BLaER1 (cell line): ENCODE measurements around the gene CMPK2.

Experiments used
- H3K27ac ChIP-seq: shearing (Covaris generic); formaldehyde crosslinking; 2 replicates; pipeline ENCODE4 v1.8.1; 2022
- H3K27me3 ChIP-seq: shearing (Covaris generic); formaldehyde crosslinking; 2 replicates; pipeline ENCODE4 v1.8.1; 2022
- H3K36me3 ChIP-seq: shearing (Covaris generic); formaldehyde crosslinking; 2 replicates; pipeline ENCODE4 v1.8.1; 2022
- H3K4me1 ChIP-seq: shearing (Covaris generic); formaldehyde crosslinking; 2 replicates; pipeline ENCODE4 v1.8.1; 2022
- H3K4me2 ChIP-seq: shearing (Covaris generic); formaldehyde crosslinking; 2 replicates; pipeline ENCODE4 v1.8.1; 2022
- H3K4me3 ChIP-seq: shearing (Covaris generic); formaldehyde crosslinking; 2 replicates; pipeline ENCODE4 v1.8.1; 2022
- H3K9ac ChIP-seq: shearing (Covaris generic); formaldehyde crosslinking; 2 replicates; pipeline ENCODE4 v1.8.1; 2022
- H3K9me3 ChIP-seq: shearing (Covaris generic); formaldehyde crosslinking; 2 replicates; pipeline ENCODE4 v1.8.1; 2022
- H4K20me1 ChIP-seq: shearing (Covaris generic); formaldehyde crosslinking; 2 replicates; pipeline ENCODE4 v1.8.1; 2022
- Cebpa-rat ChIP-seq: shearing (Covaris generic); IDR thresholded peaks from 2 replicates; pipeline ENCODE4 v1.8.1; 2022

Gene CMPK2

DNA sequence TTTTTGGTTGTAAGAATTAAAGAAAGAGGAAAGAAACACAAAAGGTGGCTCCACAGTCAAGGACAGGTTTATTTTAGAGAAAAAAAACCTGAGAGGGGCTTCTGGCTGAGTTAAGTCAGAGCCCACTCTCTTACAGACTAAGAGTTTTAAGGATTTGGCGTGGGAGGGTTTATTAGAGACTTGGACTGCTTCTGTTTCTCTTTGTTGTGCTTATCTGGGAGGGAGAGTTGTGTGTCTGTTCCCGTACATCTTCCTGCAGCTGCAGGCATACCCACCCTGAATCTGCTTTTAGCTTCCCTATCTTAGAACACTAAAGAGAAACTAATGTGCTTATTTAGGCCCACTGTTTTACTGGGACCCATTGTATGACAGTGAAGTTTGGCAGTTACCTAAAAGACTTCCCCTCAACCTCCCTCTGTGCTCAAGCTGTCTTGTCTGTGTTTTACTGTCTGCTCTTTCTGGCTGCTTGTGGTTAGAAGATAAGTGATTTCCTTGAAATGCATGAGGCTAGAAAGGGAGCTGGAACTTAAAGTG lies 14.6 kb upstream of the CMPK2 start:
- TF ChIP-seq Cebpa-rat: no peak
- Histone ChIP-seq H3K36me3 (no peaks in the 10 kb centered on the region), H3K27ac (peak overlapping the region; percentile 56; the same call in 1 of the 2 replicates), H4K20me1 (no peaks in the 10 kb centered on the region), H3K27me3 (no peaks in the 10 kb centered on the region), H3K4me1 (peaks cover 28% of the 10 kb centered on the region), H3K9ac (no peak overlapping the region), H3K4me3 (no peak overlapping the region), H3K4me2 (peak overlapping the region; percentile 48), H3K9me3 (no peaks in the 10 kb centered on the region)

- no peak overlapping the region for H3K4me2 ChIP-seq
- H4K20me1 ChIP-seq: no peaks in the 10 kb centered on the region
- TF ChIP-seq Cebpa-rat: no peak
- H3K4me3 ChIP-seq: no peak overlapping the region
- H3K9me3 ChIP-seq: no peaks in the 10 kb centered on the region; the same call in 1 of the 2 replicates
- no peak overlapping the region for H3K9ac ChIP-seq
- no peaks in the 10 kb centered on the region for H3K27me3 ChIP-seq
- H3K4me1 ChIP-seq: peaks cover 28% of the 10 kb centered on the region
- H3K36me3 ChIP-seq: no peaks in the 10 kb centered on the region
- H3K27ac ChIP-seq: no peak overlapping the region
These were observed 13.3 kb upstream of the CMPK2 start for GRCh38 chr2:6879011-6879410.

DNA sequence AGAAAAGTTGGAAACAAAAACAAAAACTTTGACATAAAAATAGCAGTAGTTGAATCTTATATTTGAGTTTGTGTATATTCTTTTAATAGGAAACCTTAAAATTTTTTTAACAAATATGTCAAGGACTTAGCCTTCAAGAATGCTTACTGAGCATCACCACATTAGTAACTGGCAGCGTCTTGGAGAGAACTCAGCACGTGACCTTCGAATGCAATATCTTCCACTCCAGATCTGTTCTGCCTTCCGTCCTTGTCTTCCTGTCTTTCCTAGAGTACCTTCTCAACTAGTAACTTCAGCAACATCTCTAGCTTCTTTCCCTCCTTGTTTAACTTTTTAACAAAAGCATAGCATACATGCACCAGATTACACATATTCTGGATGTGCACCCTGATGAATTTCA lies 12.8 kb upstream of the CMPK2 start:
- Histone ChIP-seq H3K36me3 (no peaks in the 10 kb centered on the region), H3K9ac (no peak overlapping the region), H3K27ac (no peak overlapping the region), H3K27me3 (no peaks in the 10 kb centered on the region), H3K4me3 (no peak overlapping the region), H3K4me1 (peaks cover 28% of the 10 kb centered on the region), H4K20me1 (no peaks in the 10 kb centered on the region), H3K9me3 (no peaks in the 10 kb centered on the region; the same call in 1 of the 2 replicates), H3K4me2 (no peak overlapping the region)
- no peak for TF ChIP-seq Cebpa-rat

GRCh38 chr2:6877402-6878304 lies 11.9 kb upstream of the CMPK2 start, which contains the start of gene RSAD2:
Gene RSAD2, plus strand, starts transcription at chr2:6877777. Its CDS starts 24 bp downstream, at chr2:6877801.
- Histone ChIP-seq H3K36me3 (no peaks in the 10 kb centered on the region), H3K4me2 (peak within 1 kb of the TSS; percentile 78), H3K27ac (no peak within 1 kb of the TSS), H3K4me1 (peaks cover 33% of the 10 kb centered on the region), H4K20me1 (no peaks in the 10 kb centered on the region), H3K9me3 (no peaks in the 10 kb centered on the region; the same call in 1 of the 2 replicates), H3K9ac (0 out of 2 replicates have a peak within 1 kb of the TSS, but pooled peaks have one; percentile 40), H3K4me3 (peak within 1 kb of the TSS; percentile 27; the same call in 1 of the 2 replicates), H3K27me3 (no peaks in the 10 kb centered on the region)
- no peak for TF ChIP-seq Cebpa-rat

GRCh38 chr2:6876309-6876708 lies 10.6 kb upstream of the CMPK2 start:
- H3K27ac ChIP-seq: no peak overlapping the region
- no peaks in the 10 kb centered on the region for H3K27me3 ChIP-seq
- H3K4me2 ChIP-seq: no peak overlapping the region
- TF ChIP-seq Cebpa-rat: no peak
- H3K4me3 ChIP-seq: no peak overlapping the region
- H3K36me3 ChIP-seq: no peaks in the 10 kb centered on the region
- H3K9ac ChIP-seq: no peak overlapping the region
- peaks cover 37% of the 10 kb centered on the region for H3K4me1 ChIP-seq
- H4K20me1 ChIP-seq: no peaks in the 10 kb centered on the region
- no peaks in the 10 kb centered on the region; the same call in 1 of the 2 replicates for H3K9me3 ChIP-seq

GRCh38 chr2:6874032-6874431 lies 8.3 kb upstream of the CMPK2 start:
- H3K36me3 ChIP-seq: no peaks in the 10 kb centered on the region
- no peak for TF ChIP-seq Cebpa-rat
- H3K9ac ChIP-seq: no peak overlapping the region
- no peak overlapping the region for H3K4me3 ChIP-seq
- no peaks in the 10 kb centered on the region; the same call in 1 of the 2 replicates for H3K9me3 ChIP-seq
- H3K4me2 ChIP-seq: no peak overlapping the region
- no peaks in the 10 kb centered on the region for H4K20me1 ChIP-seq
- no peak overlapping the region for H3K27ac ChIP-seq
- no peaks in the 10 kb centered on the region for H3K27me3 ChIP-seq
- peaks cover 24% of the 10 kb centered on the region for H3K4me1 ChIP-seq

- Histone ChIP-seq H3K36me3 (no peaks in the 10 kb centered on the region), H3K9ac (no peak overlapping the region), H3K27me3 (no peaks in the 10 kb centered on the region), H3K4me1 (peaks cover 15% of the 10 kb centered on the region), H3K4me3 (no peak overlapping the region), H3K9me3 (no peaks in the 10 kb centered on the region; the same call in 1 of the 2 replicates), H3K27ac (no peak overlapping the region), H4K20me1 (no peaks in the 10 kb centered on the region), H3K4me2 (peak overlapping the region; percentile 18; the same call in 1 of the 2 replicates)
- no peak for TF ChIP-seq Cebpa-rat
These were observed 6.7 kb upstream of the CMPK2 start for GRCh38 chr2:6872394-6872793.

DNA sequence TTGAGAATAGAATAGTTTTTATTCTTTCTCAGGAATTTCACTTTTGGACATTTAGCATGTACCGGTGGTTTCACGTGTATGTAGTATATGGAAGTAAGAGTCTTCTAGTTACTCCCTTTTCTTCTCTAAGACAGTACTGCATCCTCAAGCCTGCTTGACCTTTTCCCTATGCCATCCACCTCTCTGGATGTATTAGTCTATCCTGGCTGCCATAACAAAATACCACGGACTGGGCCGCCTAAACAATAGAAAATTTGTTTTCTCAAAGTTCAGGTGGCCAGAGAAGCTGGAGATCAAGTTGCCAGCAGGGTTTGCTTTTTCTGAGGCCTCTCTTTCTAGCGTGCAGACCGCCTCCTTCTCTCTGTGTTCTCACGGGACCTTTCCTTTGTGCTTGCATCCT lies 1.3 kb upstream of the CMPK2 start:
- peak overlapping the region; percentile 97 for H3K4me2 ChIP-seq
- H3K27me3 ChIP-seq: no peaks in the 10 kb centered on the region

DNA sequence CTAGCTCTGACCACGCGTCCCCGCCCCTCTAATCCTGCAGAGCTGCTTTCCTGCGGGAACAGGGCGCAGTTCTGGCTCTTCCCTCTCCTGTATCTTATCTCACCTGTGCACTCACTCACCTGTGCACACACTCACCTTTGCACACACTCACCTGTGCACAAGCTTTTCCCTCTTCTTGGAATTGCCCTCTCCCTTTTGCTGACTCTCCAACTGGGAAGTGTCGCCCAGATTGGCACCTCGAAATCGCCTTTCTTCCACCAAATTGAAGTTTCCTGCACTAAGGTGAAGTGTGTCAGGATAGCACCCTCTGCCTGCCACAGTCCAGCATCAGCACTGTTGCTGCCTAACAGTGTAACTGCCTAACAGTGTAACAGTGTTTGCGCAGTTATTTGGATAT lies 566 bp upstream of the CMPK2 start:
- Histone ChIP-seq H3K36me3 (peaks cover 18% of the 10 kb centered on the region), H3K27ac (peak overlapping the region; percentile 88), H3K4me2 (peak overlapping the region; percentile 97), H3K9me3 (peaks cover 6% of the 10 kb centered on the region), H3K9ac (peak overlapping the region; percentile 85), H3K27me3 (no peaks in the 10 kb centered on the region), H3K4me3 (peak overlapping the region; percentile 83), H3K4me1 (peaks cover 34% of the 10 kb centered on the region), H4K20me1 (no peaks in the 10 kb centered on the region)
- no peak for TF ChIP-seq Cebpa-rat

More for the DNA sequence above, 1.3 kb upstream of the CMPK2 start:
- no peak overlapping the region for H3K27ac ChIP-seq
- peaks cover 11% of the 10 kb centered on the region; the same call in 1 of the 2 replicates for H3K36me3 ChIP-seq
- no peak overlapping the region for H3K9ac ChIP-seq
- no peaks in the 10 kb centered on the region for H4K20me1 ChIP-seq
- H3K4me1 ChIP-seq: peaks cover 34% of the 10 kb centered on the region
- H3K9me3 ChIP-seq: no peaks in the 10 kb centered on the region
- no peak overlapping the region for H3K4me3 ChIP-seq
- no peak for TF ChIP-seq Cebpa-rat

DNA sequence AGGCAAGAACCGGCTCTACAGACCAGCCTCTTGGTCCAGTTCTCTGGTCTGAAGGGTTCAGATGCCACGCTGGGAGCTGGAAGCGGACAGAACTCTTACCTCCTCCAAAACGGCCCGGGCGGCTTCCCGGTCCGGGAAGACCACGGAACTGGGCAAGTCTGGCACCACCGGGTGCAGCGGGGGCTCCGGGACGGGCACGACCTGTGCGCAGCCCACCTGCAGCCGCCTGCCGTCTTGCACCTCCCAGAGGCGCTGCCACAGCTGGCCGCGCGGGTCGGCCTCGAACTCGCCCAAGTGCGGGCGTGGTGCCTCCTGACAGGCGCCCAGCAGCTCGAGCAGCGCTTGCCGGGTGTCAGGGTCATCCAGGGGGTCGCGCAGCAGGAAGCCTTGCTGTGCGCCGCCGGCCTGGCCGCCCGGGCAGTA lies 773 bp downstream of the CMPK2 start:
- Histone ChIP-seq H3K4me3 (peak overlapping the region; percentile 83), H3K9ac (peak overlapping the region; percentile 85), H4K20me1 (no peaks in the 10 kb centered on the region), H3K4me1 (peaks cover 34% of the 10 kb centered on the region), H3K36me3 (peaks cover 31% of the 10 kb centered on the region), H3K27ac (peak overlapping the region; percentile 88), H3K27me3 (no peaks in the 10 kb centered on the region), H3K4me2 (peak overlapping the region; percentile 97), H3K9me3 (peaks cover 18% of the 10 kb centered on the region)
- TF ChIP-seq Cebpa-rat: no peak
